ENCODE data around the gene GIPC1. TPM values are rescaled to one million over a fixed set of nuclear protein-coding genes. Genes with fewer than 3 reads are reported as not detected.

Gene GIPC1
- total RNA-seq, 1 experiment from 2014 or later: 205 TPM

- intact Hi-C loops (cut with micrococcal nuclease; ENCODE audit: unreplicated experiment): no loop called here
- Histone ChIP-seq H3K79me2 (ENCODE audit: low read depth) (peaks cover 40% of the 10 kb centered on the region), H2AFZ (peak overlapping the region; percentile 83), H3K9me2 (ENCODE audit: insufficient read depth) (no peaks in the 10 kb centered on the region), H3K4me2 (peak overlapping the region; percentile 77), H3K4me1 (replicated peaks; ENCODE audit: insufficient read depth) (peaks cover 12% of the 10 kb centered on the region), H3K9me3 (ENCODE audit: insufficient read depth, low read depth) (no peaks in the 10 kb centered on the region), H3F3A (ENCODE audit: insufficient read depth, low read depth) (peaks cover 35% of the 10 kb centered on the region), H3K36me3 (ENCODE audit: low read depth) (no peaks in the 10 kb centered on the region), H3K4me3 (peak overlapping the region; percentile 64), H4K20me1 (ENCODE audit: insufficient read depth) (peaks cover 4% of the 10 kb centered on the region), H3K27ac (no peak overlapping the region), H3K27me3 (ENCODE audit: insufficient read depth, low read depth) (no peaks in the 10 kb centered on the region)
- CTCF ChIA-PET: no interaction called here
- no TSS peak for BruUV-seq (replicated peaks)
- POLR2A ChIA-PET (ENCODE audit: unreplicated experiment): no interaction called here
- TF ChIP-seq CTCF (conservative IDR thresholded peaks at IDR 0.05): no peak
- TF ChIP-seq EZH2 (IDR thresholded peaks at IDR 0.05; ENCODE audit: low read depth): no peak
- DNase-seq: no peak
Observed at GRCh38 chr19:14528419-14529253, 32.7 kb upstream of the GIPC1 start.

- POLR2A ChIA-PET (ENCODE audit: unreplicated experiment): interaction anchor here (0.6 kb wide), 1 partner anchor 10 kb away, joined by 5 read pairs; no protein-coding TSS in a partner anchor
- Histone ChIP-seq H2AFZ (no peak overlapping the region), H3K79me2 (ENCODE audit: low read depth) (peaks cover 18% of the 10 kb centered on the region), H3K27me3 (ENCODE audit: insufficient read depth, low read depth) (no peaks in the 10 kb centered on the region), H3K9me3 (ENCODE audit: insufficient read depth, low read depth) (no peaks in the 10 kb centered on the region), H3K36me3 (ENCODE audit: low read depth) (no peaks in the 10 kb centered on the region), H3K4me1 (replicated peaks; ENCODE audit: insufficient read depth) (peaks cover 16% of the 10 kb centered on the region), H3K27ac (no peak overlapping the region), H3K4me2 (no peak overlapping the region), H3F3A (ENCODE audit: insufficient read depth, low read depth) (peaks cover 16% of the 10 kb centered on the region), H4K20me1 (ENCODE audit: insufficient read depth) (no peaks in the 10 kb centered on the region; the same call in 1 of the 2 replicates), H3K9me2 (ENCODE audit: insufficient read depth) (no peaks in the 10 kb centered on the region), H3K4me3 (no peak overlapping the region)
- TF ChIP-seq EZH2 (IDR thresholded peaks at IDR 0.05; ENCODE audit: low read depth) (no peak), CTCF (conservative IDR thresholded peaks at IDR 0.05) (no peak)
- intact Hi-C loops (cut with micrococcal nuclease; ENCODE audit: unreplicated experiment): no loop called here
- DNase-seq: no peak
- BruUV-seq (replicated peaks): no TSS peak
- CTCF ChIA-PET: interaction anchor here (0.7 kb wide), 1 partner anchor 1580 kb away, joined by 3 read pairs; no protein-coding TSS in a partner anchor
Observed at GRCh38 chr19:14526423-14526822, 30.5 kb upstream of the GIPC1 start.

- Histone ChIP-seq H3F3A (ENCODE audit: insufficient read depth, low read depth) (peaks cover 14% of the 10 kb centered on the region), H4K20me1 (ENCODE audit: insufficient read depth) (no peaks in the 10 kb centered on the region), H3K4me1 (replicated peaks; ENCODE audit: insufficient read depth) (peaks cover 11% of the 10 kb centered on the region), H3K79me2 (ENCODE audit: low read depth) (peaks cover 11% of the 10 kb centered on the region), H3K27me3 (ENCODE audit: insufficient read depth, low read depth) (no peaks in the 10 kb centered on the region), H3K4me2 (no peak overlapping the region), H3K9me3 (ENCODE audit: insufficient read depth, low read depth) (no peaks in the 10 kb centered on the region), H3K27ac (no peak overlapping the region), H3K36me3 (ENCODE audit: low read depth) (no peaks in the 10 kb centered on the region), H2AFZ (no peak overlapping the region), H3K9me2 (ENCODE audit: insufficient read depth) (no peaks in the 10 kb centered on the region), H3K4me3 (no peak overlapping the region)
- ChIA-PET POLR2A (ENCODE audit: unreplicated experiment) (interaction anchor here (0.5 to 0.7 kb wide), 3 partner anchors 24 to 164 kb away, joined by 3 to 12 read pairs (median 3); no protein-coding TSS in a partner anchor), CTCF (interaction anchor here (0.7 kb wide), 2 partner anchors 46 to 1581 kb away, joined by 3 to 4 read pairs; partner anchors contain the start of gene NDUFB7)
- no TSS peak for BruUV-seq (replicated peaks)
- DNase-seq: peak in 1 of 2 experiments; percentile 25
- no peak for TF ChIP-seq CTCF (conservative IDR thresholded peaks at IDR 0.05)
- TF ChIP-seq EZH2 (IDR thresholded peaks at IDR 0.05; ENCODE audit: low read depth): no peak
- intact Hi-C loops (cut with micrococcal nuclease; ENCODE audit: unreplicated experiment): no loop called here
Observed at GRCh38 chr19:14525729-14526128, 29.8 kb upstream of the GIPC1 start.

Data from PC-9 (cell line).